Skeletal muscle satellite cell (primary cell): Measurements from ENCODE around the gene ENTPD6.
"Not testable (repeated sequence)": the region's sequence is repeated elsewhere in the genome, so short reads cannot be mapped to it uniquely, and the experiment has no call there.

Experiments used
- H3K27me3 ChIP-seq: 2 replicates; pipeline ENCODE4 v1.7.0; 2013; ENCODE audit warnings: low read length; ENCODE audit not compliant: control insufficient read depth, insufficient read depth
- H3K36me3 ChIP-seq: 2 replicates; pipeline ENCODE4 v1.7.0; 2013; ENCODE audit warnings: mild to moderate bottlenecking, control low read depth, low read length; ENCODE audit not compliant: insufficient read depth
- H3K4me1 ChIP-seq: 2 replicates; pipeline ENCODE4 v1.7.0; 2013; ENCODE audit warnings: low read length; ENCODE audit not compliant: control insufficient read depth, insufficient read depth
- H3K4me2 ChIP-seq: 2 replicates; pipeline ENCODE4 v1.7.0; 2013; ENCODE audit warnings: mild to moderate bottlenecking, low read length
- H3K4me3 ChIP-seq: 2 replicates; pipeline ENCODE4 v1.7.0; 2013; ENCODE audit warnings: low read length
- H3K9ac ChIP-seq: 2 replicates; pipeline ENCODE4 v1.7.0; 2013; ENCODE audit warnings: mild to moderate bottlenecking, low read depth, low read length, moderate library complexity
- H3K9me3 ChIP-seq: replicated peaks from 2 replicates; pipeline ENCODE4 v1.7.0; 2013; ENCODE audit warnings: mild to moderate bottlenecking, control low read depth, low read length

ENTPD6 gene

DNA sequence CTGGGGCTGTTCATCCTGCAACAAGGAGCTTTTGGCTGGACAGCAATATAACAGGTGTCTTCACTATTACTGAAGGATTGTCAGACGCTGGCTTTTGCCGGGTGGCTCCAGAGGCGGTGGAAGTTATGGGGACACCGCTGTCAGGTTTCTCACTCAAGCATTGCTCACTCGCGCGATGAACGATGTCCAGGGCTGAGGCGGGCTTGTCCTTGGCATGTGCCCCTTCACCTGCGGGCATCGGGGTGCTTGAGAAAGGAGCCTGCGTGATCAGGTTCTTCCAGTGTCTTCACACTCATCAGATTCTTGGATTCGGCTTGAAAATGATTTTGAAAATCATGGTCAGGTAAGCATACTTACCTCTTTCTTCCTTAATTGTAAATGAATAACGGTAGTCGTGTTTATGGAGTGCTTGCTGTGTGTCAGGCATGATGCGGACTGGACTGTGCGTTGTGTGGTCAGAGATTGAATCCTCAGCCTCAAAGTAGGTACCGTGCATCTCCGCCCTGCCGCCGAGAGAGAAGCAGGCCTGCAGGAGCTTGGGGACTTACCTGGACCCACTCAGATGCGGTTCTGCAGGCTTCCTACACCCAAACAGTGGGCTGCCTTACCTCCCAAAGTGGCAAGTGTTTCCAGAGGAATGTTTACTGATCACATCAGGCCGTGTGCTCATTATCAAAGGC is 34.1 kb downstream of the ENTPD6 start:
- H3K27me3 ChIP-seq: no peaks in the 10 kb centered on the region
- H3K9ac ChIP-seq: no peak overlapping the region
- H3K36me3 ChIP-seq: peaks cover 11% of the 10 kb centered on the region
- no peaks in the 10 kb centered on the region for H3K9me3 ChIP-seq
- no peak overlapping the region for H3K4me3 ChIP-seq
- H3K4me2 ChIP-seq: no peak overlapping the region
- peaks cover 39% of the 10 kb centered on the region for H3K4me1 ChIP-seq

- H3K4me2 ChIP-seq: no peak overlapping the region
- no peaks in the 10 kb centered on the region for H3K27me3 ChIP-seq
- H3K9me3 ChIP-seq: no peaks in the 10 kb centered on the region
- H3K4me1 ChIP-seq: peaks cover 39% of the 10 kb centered on the region
- H3K36me3 ChIP-seq: peaks cover 11% of the 10 kb centered on the region
- H3K9ac ChIP-seq: no peak overlapping the region
- no peak overlapping the region for H3K4me3 ChIP-seq
These were observed 34.8 kb downstream of the ENTPD6 start for GRCh38 chr20:25230166-25230831.

DNA sequence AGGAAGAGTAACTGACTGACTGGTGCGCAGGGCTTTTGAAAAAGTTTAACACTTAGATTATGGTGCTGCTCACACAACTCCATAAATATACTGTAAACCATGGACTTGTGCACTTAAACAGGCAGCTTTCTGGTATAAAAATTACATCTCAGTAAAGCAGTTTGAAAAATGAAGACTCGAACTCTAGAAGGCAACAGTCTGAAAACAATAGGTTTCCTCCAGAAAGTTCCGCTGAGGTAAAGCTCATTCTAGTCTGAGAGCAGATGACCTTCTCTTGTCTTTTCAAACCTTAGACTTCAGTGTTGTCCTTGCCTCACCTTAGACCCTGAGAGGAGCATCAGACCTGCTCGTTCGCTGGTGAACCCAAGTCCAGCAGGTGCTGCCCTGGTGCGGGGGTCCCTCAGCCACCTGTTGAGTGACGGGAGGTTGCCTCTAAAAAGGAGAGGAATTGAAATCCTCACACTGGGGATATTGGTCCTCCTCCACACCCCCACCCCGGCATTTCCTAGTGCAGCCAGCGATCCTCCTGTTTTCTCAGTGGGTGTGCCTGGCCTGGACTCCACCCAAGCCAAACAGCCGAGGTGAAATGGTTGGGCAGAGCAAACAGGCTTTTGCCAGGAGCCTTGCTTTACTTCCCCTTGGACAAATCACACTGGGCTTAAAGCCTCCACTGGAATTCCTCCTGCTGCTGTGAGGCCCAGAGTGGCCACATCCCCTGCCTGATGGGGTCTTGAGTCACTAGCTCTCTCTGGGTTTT is 37.7 kb downstream of the ENTPD6 start:
- Histone ChIP-seq H3K4me2 (peak overlapping the region; percentile 65), H3K9ac (peak overlapping the region; percentile 52), H3K4me3 (no peak overlapping the region), H3K27me3 (no peaks in the 10 kb centered on the region), H3K36me3 (no peaks in the 10 kb centered on the region), H3K9me3 (no peaks in the 10 kb centered on the region), H3K4me1 (peaks cover 50% of the 10 kb centered on the region)

- H3K4me1 ChIP-seq: peaks cover 60% of the 10 kb centered on the region
- not testable (repeated sequence) for H3K4me3 ChIP-seq, H3K4me2 ChIP-seq
These were observed 38.7 kb downstream of the ENTPD6 start for GRCh38 chr20:25234009-25234849.

DNA sequence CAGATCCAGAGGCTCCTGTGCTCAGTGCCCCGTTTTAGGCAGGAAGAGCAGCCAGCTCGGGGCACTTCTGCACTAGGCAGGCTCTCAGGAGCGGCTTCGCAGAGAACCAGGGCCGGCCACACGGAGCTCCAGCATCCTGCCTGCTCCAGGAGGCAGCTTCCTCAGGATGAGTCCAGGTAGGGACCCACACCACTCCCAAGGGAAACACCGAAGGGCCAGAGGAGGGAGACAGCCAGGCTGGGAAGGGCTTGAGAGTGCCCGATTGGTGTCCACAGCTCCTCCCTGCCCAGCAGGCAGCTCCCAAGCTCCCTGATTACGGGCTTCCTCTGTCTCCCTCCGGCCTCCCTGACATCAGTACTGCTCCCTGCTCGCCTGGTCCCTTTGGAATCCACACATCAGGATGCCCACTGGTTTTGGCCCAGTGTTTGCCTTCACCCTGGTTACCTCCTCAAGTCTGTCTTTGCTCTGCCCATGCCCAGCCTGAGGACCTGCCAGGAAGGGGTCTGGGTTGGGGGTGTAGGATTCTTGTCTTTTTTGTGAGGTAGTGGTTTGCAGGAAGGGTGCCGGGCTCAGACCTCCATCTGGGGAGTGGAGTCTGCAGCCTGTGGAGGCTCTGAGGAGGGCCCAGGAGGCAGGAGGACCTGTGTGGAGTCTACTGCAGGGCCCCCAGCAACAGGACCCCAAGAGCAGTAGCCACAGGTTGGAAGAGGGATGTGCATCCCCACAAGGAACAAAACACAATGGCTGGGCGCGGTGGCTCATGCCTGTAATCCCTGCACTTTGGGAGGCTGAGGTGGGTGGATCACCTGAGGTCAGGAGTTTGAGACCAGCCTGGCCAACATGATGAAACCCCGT is 41.2 kb downstream of the ENTPD6 start:
- Histone ChIP-seq H3K4me3 (no peak overlapping the region), H3K9me3 (no peaks in the 10 kb centered on the region), H3K4me2 (no peak overlapping the region), H3K36me3 (no peaks in the 10 kb centered on the region), H3K9ac (peak overlapping the region; percentile 70), H3K27me3 (no peaks in the 10 kb centered on the region), H3K4me1 (peaks cover 72% of the 10 kb centered on the region)

More at GRCh38 chr20:25234009-25234849, 38.7 kb downstream of the ENTPD6 start:
- H3K36me3 ChIP-seq, H3K9me3 ChIP-seq, H3K27me3 ChIP-seq: not testable (repeated sequence)
- peak overlapping the region; percentile 12 for H3K9ac ChIP-seq

DNA sequence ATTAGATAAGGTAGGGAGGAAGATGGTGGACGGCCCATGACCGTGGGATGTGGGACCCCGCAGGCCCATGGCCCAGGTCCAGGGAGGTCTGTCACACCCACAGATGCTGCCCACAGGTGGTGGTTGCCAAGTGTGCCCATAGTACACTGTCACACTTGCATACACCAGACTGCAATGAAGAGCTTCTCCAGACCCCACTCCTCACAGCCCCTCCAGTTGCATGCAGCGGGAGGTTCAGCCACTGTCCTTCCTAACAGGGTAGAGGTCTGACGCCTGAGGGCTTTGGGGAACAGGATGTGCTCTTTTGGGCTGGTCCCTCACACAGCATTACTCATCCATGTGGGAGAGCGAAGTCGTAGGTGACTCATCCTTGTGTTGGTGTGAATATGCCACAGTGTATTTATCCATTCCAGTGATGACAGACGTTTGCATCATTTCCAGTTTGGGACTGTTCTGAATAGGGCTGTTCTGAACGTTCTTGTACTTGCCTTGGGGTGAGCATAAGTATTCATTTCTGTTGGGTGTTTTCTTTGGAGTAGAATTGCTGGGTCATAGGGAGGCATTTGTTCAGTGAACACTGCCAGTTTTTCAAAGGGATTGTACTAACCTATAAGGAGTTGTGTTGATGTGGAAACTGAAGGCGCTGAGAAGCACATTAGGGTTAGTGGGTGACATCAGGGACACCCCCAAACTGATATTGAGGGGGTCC is 42.3 kb downstream of the ENTPD6 start:
- Histone ChIP-seq H3K27me3 (no peaks in the 10 kb centered on the region), H3K9ac (peak overlapping the region; percentile 86), H3K4me2 (peak overlapping the region; percentile 73), H3K36me3 (no peaks in the 10 kb centered on the region), H3K4me3 (peak overlapping the region; percentile 27), H3K4me1 (peaks cover 70% of the 10 kb centered on the region), H3K9me3 (no peaks in the 10 kb centered on the region)

DNA sequence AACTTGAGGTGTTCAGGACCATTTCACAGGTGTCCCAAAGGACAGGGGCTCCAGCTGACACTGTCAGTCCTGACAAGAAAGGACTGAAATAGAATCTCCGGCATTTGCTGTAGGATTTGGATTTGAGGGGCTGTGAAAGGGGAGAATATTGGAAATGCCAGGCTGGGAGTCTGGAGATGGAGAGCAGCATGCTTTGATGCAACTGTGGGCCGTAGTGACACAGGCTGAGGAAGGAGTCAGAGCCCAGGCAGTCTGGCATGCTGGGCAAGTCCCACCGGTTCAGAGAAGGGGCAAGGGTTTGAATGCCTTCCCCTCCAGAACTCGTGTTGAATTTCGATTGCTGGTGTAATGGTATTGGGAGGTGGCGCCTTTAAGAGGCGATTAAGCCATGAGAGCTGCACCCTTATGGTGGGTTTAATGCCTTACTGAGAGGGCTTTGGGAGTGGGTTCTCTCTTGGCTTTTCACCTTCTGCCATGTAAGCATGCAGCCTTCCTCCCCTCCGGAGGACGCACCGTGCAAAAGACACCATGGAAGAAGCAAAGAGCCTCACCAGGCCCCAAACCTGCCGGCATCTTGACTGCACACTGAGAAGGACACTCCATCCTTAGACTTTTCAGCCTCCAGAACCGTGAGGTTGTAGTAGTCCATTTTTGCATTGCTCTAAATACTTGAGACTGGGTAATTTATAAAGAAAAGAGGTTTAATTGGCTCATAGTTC is 43.0 kb downstream of the ENTPD6 start:
- peak overlapping the region; percentile 73 for H3K4me2 ChIP-seq
- H3K4me1 ChIP-seq: peaks cover 63% of the 10 kb centered on the region
- peak overlapping the region; percentile 14 for H3K4me3 ChIP-seq
- H3K27me3 ChIP-seq: no peaks in the 10 kb centered on the region
- H3K36me3 ChIP-seq: no peaks in the 10 kb centered on the region
- peak overlapping the region; percentile 86 for H3K9ac ChIP-seq
- H3K9me3 ChIP-seq: no peaks in the 10 kb centered on the region

GRCh38 chr20:25239387-25240370 is 44.2 kb downstream of the ENTPD6 start:
- Histone ChIP-seq H3K9me3 (no peaks in the 10 kb centered on the region), H3K9ac (peak overlapping the region; percentile 86), H3K4me3 (no peak overlapping the region)

More at GRCh38 chr20:25239387-25240370, 44.2 kb downstream of the ENTPD6 start:
- Histone ChIP-seq H3K4me2 (no peak overlapping the region), H3K36me3 (no peaks in the 10 kb centered on the region), H3K27me3 (no peaks in the 10 kb centered on the region), H3K4me1 (peaks cover 52% of the 10 kb centered on the region)
